Epidermal melanocyte (primary cell): Measurements from ENCODE around the gene P2RX5.

Experiments
- DNase-seq: peaks from one replicate; pipeline ENCODE4 v3.0.0; 2011; ENCODE audit warnings: low spot score; ENCODE audit not compliant: insufficient read length

P2RX5 gene

DNA sequence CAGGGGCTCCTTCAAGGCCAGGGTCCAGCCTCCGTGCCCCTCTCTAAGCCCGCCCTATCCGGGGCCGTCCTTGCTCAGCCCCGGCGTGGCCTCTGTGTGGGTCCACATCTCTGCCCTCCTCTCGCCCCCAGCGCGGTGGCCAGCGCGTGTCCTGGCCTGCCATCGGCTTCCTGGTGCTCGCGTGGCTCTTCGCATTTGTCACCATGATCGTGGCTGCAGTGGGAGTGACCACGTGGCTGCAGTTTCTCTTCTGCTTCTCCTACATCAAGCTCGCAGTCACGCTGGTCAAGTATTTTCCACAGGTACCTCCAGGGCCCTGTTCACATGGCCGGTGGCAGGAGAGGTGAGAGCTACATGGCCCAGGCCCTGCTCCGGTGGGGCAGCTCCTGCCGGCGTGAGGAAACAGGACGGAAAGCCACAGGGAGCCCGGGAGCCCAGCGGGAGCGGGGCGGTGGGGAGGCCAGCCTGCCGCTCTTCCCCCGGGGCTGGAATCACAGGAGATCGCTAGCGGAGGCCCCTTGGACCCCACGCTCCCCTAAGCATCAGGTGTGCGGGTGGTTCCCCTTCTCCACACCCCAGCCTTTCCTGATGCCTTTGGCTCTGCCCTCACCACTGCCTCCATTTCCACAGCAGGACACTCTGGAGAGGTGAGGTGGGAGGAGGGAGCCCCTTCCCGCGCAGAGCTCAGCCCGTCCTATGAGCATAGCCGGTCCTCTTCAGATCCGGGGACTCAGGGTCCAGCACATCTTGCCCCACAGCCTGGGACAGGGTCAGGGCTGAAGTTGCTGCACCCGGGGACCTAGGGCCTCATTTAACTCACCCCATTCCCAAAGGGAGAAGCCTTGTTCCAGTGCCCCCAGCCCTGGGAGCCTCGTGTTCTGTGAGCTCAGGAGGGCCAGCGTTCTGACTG, 37.8 kb downstream of the P2RX5 start:
- no peak for DNase-seq

DNA sequence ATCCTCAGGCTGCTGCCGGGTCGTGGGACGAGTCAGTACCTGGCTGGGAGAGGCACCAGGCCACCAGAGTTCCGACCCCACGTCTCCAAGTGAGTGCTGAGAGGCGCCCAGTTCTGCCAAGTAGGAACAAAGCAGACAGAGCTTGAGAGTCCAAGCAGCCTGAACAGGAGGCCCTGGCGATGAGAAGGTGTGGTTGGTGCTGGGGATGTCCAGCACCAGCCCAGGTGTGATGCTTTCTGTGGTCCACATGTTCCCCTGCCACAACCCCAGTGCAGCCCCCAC, 38.4 kb downstream of the P2RX5 start:
- no peak for DNase-seq

DNA sequence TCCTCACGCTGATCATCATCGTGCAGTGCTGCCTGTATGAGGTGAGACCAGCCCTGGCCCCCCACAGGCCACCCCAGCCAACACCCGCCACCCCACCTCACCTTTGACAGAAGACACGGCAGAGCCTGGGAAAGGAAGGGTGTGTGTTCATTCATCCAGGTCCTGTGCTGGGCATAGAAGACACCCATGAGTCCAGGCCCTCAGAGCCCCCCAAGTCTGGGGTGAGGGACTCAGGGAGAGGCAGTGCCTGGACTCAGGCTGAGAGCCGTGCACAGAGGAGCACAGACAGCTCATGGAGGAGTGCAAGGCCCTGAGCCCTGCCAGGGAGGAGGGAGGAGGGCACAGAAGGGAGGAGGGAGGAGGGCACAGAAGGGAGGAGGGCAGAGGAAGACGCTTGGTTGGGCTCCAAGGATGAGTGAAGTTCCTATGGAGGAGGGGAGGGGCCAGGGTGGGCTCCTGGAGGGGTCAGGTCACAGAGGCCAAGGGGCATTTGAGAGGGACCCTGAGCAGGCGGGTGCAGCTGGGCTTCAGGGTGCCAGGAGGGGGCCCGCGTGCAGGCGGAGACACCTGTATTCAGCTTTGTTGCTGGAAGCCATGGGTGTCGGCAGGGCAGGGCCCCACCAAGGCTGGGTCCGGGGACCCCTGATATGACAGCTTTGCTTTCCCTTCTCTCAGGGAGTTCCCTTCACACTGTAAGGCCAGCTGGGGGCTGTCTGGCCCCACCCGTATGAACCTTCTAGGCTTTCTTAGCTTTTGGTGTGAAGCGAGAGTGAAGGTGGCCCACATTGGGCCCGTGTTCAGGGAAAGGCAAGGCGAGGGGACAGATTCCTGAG, 39.0 kb downstream of the P2RX5 start:
- no peak for DNase-seq

DNA sequence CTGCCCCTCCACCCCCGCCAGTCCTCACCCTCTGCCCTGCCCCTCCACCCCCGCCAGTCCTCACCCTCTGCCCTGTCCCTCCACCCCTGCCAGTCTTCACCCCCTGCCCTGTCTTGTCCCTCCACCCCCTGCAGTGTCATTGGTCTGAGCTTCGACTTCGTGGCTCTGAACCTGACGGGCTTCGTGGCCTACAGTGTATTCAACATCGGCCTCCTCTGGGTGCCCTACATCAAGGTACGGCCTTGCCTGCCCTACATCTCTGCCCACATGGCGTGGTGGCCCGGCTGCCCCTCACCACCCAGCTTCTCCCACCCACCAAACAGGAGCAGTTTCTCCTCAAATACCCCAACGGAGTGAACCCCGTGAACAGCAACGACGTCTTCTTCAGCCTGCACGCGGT, 39.6 kb downstream of the P2RX5 start:
- DNase-seq = no peak

DNA sequence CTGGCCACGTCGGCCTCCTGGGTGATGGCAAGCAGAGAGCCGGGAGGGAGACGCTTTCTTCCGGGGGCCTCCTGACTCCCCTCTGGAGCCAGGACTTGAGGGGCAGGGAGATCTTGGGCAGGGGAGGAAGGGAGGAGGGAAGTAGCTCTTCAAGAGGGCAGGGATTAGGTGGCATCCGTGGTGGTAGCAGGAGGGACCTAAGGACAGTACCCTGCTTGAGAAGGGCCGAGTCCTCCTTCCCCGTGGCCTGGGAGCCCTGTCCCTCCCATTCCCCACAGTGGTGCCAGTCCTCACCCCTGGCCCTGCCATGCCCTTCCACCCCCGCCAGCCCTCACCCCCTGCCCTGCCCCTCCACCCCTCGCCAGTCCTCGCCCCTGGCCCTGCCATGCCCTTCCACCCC, 40.2 kb downstream of the P2RX5 start:
- no peak for DNase-seq

DNA sequence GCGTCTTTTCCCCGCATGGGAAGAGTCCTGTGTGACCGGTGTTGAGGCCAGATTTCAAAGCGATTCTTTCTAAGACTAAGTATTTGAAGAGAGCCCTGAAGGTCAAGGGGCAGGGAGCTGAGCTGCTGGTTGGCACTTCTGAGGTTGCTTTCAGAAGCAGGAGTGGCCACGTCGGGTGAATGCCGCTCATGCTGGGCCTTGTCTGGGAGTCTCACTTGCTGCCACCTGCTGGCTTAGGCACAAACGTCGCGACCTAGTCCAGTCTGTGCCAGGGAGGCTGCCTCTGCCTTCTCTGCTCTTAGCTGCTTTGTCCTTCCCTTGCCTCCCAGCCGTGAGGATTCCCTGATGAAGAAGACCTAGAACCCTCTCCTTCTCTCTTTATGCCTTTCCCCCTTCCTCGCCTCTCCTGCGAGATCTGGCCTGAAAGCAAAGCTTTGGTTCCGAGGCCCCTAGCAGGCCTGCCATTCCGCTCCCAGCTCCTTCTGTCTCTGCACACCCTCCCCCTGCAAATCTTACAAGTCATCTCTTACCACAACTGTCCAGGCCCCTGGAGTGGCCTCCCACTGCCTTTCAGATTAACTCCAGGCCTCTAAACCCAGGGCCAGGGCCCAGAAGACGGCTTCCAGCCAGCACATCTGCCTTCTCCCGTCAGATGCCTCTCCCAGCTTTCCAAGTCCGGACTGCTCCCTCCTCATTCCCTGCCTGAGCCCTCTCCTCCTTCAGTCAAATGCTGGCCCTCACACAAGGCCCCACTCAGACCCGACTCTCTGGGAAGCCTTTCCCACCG, 48.0 kb downstream of the P2RX5 start:
- peak; percentile 51 for DNase-seq

DNA sequence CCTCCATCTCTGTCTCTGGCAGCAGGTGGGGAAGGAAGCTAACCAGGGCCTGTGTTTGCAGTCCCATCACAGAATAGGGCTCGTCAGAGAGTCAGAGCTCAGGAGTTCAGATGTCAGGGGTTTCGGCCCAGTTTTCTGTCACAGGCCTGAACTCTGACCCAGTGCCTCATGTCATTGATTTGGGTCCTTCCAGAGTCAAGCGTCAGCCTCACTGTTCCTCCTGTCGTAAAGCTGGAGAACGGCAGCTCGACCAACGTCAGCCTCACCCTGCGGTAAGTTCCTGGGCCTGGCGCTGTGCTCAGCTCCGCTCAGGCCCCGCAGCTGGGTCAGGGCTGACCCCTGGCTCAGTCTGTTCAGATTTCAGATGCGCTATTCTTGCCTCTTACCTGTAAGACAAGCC, 48.7 kb downstream of the P2RX5 start:
- DNase-seq = no peak

DNA sequence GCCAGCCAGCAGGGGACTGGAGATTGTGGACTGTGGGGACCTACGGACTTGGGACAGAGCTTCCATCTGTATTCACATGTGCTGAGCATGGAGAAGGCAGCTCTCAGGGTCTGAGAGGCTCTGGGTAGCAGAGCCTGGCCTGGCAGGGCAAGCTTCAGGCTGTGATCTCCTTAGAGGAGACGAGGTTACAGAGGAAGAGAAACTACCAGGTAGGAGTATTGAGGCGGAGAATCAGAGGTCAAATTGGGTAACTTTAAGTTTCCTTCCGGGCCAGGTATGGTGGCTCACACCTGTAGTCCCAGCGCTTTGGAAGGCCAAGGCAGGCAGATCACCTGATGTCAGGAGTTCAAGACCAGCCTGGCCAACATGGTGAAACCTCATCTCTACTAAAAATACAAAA, 50.6 kb downstream of the P2RX5 start:
- DNase-seq = no peak

DNA sequence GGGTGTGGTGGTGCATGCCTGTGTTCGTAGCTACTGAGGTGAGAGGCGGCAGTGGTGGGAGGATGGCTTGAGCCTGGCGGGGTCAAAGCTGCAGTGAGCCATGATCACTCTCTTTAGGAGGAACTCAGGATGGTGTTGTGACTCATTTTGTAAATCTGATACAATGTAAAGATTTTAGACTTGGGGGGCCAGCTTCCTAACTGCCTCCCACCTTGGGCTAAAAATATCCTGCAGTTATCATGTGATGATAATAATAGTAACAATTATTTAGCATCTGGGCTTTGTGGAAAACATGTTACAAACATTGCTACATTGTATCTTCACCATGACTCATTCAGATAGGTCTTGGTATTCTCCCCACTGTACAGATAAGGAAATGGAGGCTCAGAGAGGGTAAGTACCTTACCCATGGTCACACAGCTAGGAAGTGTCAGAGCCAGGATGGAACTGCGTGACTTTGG, 52.0 kb downstream of the P2RX5 start:
- DNase-seq = no peak

DNA sequence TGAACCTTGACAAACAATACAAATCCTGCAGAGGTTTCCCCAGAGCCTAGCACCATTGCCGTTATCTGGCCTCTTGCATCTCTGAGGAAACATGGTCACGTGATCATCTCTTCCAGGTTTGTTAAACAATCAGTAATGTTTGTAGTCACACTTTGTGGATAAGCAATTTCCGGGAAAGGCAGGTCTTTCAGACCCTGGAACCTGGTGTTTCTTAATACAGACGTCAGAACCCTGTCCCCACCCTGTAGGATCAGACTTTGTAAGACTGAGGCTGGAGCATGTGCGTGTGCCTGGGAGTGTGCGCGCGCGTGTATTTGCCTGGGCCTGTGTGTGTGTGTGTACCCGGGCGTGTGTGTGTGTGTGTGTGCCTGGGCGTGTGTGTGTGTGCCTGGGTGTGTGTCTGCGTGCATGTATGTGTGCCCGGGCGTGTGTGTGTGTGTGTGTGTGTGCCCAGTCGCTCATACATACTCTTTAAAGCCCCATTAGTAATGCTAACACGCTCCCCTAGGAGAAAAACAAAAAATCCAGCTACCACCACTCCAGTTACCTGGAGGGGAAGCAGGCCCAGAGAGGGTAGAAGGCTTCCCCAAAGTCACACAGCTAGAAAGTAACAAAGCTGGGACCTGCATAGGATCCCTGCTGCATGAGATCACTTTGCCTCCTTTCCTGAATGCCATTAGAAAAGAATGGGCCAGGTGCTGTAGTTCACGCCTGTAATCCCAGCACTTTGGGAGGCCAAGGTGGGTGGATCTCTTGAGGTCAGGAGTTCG, 54.1 kb downstream of the P2RX5 start:
- no peak for DNase-seq

DNA sequence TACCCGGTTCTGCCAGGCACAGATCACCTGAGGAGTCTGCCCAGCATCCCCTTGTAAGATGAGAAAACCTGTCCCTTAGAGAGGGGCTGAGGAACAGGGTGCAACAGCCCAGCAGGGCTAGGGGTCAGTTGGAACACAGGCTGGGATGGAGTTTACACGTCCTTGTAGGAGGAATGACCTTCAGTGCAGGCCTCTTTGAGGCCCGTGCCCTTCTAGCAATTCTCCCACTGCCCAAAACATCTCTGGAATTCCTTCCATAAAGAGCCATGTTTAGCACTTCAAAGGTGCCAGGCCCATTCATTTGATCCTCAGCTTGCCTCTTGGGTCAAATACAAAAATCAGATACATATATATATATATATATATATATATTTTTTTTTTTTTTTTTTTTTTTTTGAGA, 54.9 kb downstream of the P2RX5 start:
- DNase-seq = no peak

DNA sequence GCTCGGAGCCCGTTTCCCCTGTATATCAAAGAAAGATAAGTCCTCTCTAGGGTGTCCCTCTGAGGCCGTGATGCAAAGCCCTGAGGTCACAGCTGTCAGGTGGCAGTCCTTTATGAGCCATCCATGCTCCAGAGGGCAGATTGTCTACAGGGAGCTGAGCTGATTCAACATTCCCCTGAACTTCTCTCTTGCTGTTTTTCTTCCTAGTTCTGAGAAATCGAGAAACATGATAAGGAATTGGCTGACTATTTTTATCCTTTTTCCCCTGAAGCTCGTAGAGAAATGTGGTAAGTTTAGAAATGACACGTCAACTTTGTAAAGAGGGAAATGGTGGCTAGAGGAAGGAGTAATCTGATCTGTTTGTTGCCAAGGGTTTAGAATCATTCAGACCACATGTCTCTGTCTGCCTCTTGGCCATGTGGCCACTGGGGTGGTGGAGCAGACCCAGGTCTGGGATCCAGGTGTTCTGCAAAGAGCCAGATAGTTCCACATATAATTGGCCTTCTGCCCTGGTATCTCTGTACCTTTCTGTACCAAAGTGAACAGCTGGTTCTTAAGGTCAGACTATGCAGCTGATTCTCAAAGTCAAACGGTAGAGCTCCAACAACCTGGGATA, 55.9 kb downstream of the P2RX5 start:
- no peak for DNase-seq

DNA sequence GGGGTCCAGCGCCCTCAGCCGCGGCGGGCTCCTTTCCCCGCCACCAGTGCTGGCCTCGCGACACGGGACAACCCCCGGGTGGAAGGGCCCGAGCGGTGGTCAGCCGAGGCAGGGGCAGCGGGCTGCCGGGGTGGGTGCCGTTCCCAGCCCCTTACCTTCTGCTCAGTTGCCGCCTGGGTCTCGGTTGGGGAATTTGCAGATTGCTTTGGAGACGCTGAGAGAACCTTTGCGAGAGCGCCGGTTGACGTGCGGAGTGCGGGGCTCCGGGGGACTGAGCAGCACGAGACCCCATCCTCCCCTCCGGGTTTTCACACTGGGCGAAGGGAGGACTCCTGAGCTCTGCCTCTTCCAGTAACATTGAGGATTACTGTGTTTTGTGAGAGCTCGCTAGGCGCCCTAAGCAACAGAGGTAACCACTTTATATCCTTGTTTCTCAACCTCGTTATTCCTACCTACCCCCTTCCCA, 59.0 kb downstream of the P2RX5 start:
- DNase-seq = no peak

DNA sequence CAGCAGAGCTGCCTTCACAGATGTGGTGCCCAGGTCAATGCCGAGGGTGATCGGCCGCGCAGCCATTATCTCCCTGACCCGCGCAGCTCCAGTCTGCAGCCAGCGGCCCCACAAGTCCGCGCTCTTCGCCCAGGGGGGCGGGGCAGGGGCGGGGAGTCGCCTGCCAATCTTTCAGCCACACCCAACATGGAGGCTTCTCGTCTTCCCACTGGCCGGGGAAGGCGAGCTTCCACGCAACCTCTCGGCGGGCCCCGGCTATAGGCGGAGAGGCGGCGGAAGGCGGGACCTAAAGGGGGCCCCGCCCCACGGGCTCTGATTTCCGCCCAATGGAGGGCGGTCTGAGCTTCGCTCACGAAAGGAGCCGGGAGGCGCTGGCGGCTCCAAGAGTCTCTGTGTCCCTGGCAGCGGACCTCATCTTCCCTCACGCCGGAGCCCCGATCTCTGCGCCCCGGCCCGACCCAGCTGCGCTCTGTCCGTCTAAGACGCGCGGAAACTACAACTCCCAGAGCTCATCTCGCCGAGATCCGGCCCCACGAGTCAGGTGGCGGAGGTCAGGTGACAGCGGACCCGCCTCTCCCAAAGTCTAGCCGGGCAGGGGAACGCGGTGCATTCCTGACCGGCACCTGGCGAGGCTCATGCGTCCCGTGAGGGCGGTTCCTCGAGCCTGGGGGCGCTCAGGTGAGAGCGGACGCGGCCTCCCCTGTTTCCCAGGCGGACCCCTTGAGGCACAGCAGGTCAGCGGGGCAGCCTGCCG, 59.6 kb downstream of the P2RX5 start, which contains the start of the genes CTNS and SHPK:
CTNS (plus strand) TSS at position 607 of the 754 bp plus-strand sequence. CDS start 3,447 bp downstream, outside the sequence.
SHPK (minus strand) TSS at position 97 of the 754 bp plus-strand sequence; CDS start at position 66, 31 bp downstream.
- DNase-seq = peak; percentile 96

DNA sequence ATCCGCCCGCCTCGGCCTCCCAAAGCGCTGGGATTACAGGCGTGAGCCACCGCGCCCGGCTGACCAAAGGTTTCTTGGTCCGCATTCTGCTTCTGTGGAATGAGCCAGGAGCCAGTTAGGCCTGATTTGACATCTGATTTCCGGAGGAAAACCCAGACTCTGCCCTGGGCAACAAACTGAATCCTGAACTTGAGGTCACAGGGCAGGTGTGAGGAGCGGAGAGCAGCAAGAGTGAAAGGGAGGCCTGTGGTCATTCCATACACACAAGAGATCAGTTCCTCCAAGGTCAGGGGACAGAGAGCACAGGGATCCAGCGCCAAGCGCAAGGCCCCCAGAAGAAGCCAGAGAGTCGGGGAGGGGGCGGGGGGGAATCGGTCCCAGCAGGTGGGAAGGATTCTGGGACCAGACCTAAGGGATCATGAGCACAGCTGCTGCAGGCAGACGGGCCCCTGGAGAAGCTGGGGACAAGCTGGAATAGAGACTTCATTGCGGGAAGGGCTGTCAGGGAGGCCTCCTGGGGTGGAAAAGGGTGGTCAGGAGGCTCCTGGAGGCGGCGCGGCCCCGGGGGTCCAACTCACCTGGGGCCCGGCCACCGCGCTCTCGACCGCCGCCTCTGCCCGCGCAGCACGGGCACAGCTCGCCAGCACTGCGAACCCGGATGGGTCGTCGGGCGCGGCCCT, 60.3 kb downstream of the P2RX5 start:
- DNase-seq = no peak

DNA sequence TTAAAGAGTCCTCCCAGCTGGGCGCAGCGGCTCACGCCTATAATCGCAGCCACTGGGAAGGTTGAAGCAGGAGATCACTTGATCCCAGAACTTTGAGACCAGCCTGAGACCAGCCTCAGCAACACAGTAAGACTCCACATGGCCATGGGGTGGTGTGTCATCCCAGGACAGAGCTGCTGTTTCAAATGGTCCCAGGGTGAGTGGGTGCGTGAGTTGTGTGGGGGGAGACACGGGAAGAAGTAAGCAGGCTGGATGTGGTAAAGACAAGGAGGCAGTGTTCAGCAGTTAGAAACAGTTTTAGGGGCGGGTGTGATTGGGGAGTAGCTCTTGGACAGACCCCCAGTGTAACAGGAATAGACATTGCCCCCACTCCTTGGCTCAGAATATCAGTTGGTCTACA, 63.7 kb downstream of the P2RX5 start:
- DNase-seq = no peak

DNA sequence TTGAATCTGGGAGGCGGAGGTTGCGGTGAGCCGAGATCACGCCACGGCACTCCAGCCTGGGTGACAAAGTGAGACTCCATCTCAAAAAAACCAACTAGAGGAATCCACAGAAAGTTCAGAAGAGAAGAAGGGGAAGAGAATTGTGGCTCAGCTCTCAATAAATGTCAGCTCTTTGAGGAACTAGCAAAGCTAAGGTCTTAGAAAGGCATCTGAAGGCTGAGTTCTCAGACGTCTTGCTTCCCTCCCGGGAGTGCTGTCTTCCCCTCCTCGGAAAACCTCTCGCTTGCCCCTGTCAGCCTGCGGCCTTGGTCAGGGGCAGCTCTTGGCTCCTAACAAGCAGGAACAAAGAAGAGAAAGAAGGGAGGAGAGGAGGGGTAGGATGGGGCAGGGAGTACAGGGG, 65.2 kb downstream of the P2RX5 start:
- DNase-seq = no peak

DNA sequence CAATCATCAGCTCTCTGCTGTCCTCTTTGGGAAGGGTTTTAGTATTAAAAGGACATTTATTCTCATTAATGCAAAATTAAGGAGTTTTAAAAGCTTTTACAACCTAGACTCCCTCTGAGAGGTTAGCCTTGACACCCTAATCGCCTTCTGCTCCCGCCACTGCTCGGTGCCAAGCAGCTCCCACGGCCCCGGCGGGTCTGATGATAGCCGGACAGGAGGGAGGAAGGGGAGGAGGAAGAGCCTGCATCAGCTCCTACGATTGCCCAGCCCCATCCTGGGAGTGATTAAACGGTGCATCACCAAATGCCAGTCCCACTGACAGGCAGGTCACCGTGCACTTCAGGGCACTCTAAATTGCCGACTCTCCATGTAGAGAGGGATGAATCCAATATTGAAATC, 68.2 kb downstream of the P2RX5 start:
- DNase-seq = no peak
